Amniotic epithelial cell (primary cell): ENCODE results near the gene ARTN.

Experiments
- DNase-seq: peaks from one replicate; pipeline ENCODE4 v3.0.0-alpha.2; 2010; ENCODE audit warnings: low read depth

Gene ARTN

DNA sequence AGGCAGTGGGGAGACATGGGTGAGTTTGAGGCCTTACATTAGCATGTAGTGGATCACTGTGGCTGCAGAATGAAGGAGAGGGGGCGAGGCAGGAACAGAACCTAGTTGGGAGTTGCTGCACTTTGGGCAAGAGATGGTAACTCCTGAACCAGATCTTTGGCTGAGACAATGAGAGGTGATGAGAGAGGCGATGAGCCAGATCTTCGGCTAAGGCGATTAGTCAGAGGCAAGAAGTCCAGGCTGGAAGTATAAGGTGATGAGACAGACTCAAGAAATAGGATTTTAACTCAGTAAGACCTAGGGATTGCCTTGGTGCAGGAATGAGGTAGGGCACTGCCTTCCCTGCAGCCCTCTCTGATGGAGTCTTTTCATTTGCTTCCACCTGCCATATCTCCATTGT lies 9.1 kb upstream of the ARTN start:
- DNase-seq: no peak

DNA sequence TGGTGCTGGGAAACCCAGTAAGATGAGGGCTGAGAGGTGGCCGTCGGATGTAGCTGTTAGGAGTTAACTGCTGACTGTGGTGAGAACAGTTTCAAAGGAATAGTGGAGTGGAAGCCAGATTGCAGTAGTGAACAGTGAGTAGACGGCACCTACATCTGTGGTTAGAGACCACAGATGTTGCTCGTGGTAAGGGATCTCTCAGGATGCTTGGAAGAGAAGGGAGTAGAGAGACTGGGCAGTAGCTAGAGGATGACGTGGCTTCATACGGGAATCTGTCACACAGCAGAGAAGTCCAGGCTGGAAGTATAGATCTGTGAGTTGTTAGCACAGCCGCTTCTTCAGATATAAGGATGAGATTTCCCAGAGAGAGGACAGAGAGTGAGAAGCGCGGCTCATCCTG lies 7.8 kb upstream of the ARTN start:
- DNase-seq: no peak

DNA sequence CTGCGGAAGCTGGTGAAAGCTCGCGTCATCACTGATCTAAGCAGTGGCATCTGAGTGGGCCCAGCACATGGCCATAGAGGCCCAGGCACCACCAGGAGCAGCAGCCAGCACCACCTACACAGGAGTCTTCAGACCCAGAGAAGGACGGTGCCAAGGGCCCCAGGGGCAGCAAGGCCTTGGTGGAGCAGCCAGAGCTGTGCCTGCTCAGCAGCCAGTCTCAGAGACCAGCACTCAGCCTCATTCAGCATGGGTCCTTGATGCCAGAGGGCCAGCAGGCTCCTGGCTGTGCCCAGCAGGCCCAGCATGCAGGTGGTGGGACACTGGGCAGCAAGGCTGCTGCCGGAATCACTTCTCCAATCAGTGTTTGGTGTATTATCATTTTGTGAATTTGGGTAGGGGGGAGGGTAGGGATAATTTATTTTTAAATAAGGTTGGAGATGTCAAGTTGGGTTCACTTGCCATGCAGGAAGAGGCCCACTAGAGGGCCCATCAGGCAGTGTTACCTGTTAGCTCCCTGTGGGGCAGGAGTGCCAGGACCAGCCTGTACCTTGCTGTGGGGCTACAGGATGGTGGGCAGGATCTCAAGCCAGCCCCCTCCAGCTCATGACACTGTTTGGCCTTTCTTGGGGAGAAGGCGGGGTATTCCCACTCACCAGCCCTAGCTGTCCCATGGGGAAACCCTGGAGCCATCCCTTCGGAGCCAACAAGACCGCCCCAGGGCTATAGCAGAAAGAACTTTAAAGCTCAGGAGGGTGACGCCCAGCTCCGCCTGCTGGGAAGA lies 3.2 kb upstream of the ARTN start:
- no peak for DNase-seq

- no peak for DNase-seq
These were observed 2.7 kb upstream of the ARTN start for GRCh38 chr1:43930949-43931275.

- no peak for DNase-seq
These were observed 1.6 kb upstream of the ARTN start for GRCh38 chr1:43931711-43932660.

GRCh38 chr1:43932786-43933385 lies 715 bp upstream of the ARTN start:
- DNase-seq: peak; percentile 40

GRCh38 chr1:43934101-43934985 lies 742 bp downstream of the ARTN start:
- DNase-seq: peak; percentile 37

DNA sequence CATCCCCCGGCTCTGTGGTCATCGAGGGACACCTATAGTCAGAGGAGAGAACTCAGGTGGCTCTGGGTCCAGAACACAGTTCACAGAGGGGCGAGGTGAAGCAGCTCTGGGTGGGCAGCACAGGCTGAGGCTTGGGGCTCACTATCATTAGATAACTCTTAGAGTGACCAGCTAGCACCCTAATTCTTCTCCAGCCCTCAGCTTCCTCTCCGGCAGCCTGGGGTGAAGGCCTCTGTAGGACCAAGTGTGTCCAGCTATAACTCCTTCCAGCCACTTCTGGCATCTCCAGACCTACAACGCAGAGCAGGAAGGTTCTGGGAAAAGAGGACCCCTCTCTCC lies 1.4 kb downstream of the ARTN start:
- DNase-seq: no peak

DNA sequence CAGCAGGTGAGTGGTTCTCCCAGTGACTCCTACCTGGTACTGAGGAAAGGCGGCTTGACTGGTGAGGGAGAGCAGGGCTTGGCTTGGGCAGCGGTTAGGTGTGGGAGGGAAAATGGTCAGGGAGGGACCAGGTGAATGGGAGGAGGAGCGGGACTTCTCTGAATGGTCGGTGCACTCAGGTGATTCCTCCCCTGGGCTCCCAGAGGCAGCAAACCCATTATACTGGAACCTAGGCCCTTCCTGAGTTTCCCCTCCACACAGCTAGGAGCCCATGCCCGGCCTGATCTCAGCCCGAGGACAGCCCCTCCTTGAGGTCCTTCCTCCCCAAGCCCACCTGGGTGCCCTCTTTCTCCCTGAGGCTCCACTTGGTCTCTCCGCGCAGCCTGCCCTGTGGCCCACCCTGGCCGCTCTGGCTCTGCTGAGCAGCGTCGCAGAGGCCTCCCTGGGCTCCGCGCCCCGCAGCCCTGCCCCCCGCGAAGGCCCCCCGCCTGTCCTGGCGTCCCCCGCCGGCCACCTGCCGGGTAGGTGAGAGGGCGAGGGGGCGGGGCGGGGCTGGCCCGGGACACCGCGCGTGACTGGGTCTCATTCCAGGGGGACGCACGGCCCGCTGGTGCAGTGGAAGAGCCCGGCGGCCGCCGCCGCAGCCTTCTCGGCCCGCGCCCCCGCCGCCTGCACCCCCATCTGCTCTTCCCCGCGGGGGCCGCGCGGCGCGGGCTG lies 2.3 kb downstream of the ARTN start:
- no peak for DNase-seq

DNA sequence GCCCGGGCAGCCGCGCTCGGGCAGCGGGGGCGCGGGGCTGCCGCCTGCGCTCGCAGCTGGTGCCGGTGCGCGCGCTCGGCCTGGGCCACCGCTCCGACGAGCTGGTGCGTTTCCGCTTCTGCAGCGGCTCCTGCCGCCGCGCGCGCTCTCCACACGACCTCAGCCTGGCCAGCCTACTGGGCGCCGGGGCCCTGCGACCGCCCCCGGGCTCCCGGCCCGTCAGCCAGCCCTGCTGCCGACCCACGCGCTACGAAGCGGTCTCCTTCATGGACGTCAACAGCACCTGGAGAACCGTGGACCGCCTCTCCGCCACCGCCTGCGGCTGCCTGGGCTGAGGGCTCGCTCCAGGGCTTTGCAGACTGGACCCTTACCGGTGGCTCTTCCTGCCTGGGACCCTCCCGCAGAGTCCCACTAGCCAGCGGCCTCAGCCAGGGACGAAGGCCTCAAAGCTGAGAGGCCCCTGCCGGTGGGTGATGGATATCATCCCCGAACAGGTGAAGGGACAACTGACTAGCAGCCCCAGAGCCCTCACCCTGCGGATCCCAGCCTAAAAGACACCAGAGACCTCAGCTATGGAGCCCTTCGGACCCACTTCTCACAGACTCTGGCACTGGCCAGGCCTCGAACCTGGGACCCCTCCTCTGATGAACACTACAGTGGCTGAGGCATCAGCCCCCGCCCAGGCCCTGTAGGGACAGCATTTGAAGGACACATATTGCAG lies 3.0 kb downstream of the ARTN start:
- DNase-seq: no peak

GRCh38 chr1:43937179-43937865 lies 3.7 kb downstream of the ARTN start:
- no peak for DNase-seq

- no peak for DNase-seq
These were observed 4.8 kb downstream of the ARTN start for GRCh38 chr1:43938383-43938782.

GRCh38 chr1:43938892-43939587 lies 5.4 kb downstream of the ARTN start:
- no peak for DNase-seq

DNA sequence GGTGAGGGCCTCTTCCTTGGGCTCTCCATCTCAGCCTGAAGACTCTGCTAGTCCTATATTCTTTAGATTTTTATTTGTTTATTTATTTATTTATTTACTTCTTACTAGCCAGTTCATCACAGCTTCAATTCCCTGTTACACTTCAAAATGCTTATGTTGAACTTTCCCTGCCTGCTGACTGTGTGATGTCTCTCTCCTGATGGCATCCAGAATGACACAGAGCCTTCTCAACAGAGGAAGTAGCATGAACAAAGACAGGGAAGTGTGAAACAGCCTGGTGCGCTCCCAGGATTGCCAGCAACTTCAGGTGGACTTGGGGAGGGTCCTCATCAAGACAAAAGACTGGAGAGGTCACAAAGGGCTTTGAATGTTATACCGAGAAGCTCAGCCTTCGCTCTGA lies 8.8 kb downstream of the ARTN start:
- no peak for DNase-seq

DNA sequence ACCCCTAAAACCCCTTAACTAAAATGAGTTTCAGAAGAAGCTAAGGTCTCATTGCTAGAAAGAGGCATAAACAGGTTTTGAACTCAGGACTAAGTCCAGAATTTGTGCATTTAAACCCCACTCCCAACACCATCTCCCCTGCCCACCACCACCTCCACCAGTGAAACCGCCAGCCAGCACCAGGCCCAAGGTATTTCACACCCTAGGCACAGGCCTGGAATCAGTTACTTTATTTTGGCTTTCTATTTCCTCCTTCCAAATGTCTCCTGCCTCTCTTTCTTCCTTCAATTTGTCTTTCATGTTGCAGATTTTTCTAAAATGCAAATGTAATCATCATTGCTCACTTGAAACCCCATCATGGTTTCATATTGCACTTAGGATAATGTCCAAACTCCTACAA lies 11.3 kb downstream of the ARTN start:
- DNase-seq: no peak

DNA sequence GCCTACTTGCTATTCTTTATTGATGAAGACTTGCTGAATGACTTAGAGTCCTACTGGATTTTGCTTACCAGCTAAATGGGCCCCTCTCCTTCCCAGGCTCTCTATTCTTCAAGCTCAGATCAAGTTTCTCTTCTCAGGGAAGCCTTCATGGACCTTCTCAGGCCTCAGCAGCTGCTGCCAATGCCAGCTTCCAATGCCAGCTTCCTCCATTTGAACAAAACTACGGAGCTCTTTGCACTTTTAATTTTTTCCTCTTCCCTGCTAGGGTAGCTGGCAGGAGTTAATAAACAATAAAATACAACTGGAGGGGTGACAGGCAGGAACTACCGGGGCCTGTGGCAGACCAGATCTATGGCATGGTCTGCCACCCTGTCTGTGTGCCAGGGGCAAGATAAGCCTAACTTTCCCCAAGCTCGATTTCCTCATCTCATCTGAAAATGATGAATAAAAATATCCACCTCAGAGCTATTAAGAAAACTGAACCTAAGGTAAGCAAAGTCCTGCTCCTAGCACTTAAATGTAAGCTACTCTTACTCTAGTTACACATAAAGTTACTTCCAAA lies 12.2 kb downstream of the ARTN start:
- no peak for DNase-seq

GRCh38 chr1:43946236-43947060 lies 12.8 kb downstream of the ARTN start, which contains the start of gene IPO13:
Gene IPO13 (plus strand): TSS chr1:43946950. CDS start chr1:43947601, 651 bp downstream.
- DNase-seq: peak; percentile 93
